ENCODE measurements around the gene FBLN1.

DNA sequence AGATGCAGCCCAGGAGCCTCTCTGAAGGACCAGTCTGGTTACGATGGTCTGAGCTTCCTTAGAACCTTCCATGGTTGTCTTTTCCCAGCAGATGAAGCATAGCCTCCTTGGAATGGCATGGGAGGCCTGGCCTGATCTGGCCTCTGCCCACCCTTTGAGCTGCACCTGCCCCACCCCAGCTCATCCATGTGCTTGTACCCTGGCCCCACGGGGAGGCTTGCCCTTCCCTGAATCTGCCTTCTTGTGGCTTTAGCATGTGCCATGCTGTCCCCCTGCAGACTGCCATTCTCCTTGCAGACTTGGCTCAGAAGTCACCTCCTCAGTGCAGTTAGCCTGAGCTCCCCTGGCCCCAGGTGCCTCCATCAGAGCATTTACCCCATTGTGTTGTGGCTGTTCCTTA, 62.5 kb downstream of the FBLN1 start:
- TF ChIP-seq, protein P1, sequence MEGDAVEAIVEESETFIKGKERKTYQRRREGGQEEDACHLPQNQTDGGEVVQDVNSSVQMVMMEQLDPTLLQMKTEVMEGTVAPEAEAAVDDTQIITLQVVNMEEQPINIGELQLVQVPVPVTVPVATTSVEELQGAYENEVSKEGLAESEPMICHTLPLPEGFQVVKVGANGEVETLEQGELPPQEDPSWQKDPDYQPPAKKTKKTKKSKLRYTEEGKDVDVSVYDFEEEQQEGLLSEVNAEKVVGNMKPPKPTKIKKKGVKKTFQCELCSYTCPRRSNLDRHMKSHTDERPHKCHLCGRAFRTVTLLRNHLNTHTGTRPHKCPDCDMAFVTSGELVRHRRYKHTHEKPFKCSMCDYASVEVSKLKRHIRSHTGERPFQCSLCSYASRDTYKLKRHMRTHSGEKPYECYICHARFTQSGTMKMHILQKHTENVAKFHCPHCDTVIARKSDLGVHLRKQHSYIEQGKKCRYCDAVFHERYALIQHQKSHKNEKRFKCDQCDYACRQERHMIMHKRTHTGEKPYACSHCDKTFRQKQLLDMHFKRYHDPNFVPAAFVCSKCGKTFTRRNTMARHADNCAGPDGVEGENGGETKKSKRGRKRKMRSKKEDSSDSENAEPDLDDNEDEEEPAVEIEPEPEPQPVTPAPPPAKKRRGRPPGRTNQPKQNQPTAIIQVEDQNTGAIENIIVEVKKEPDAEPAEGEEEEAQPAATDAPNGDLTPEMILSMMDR (IDR thresholded peaks at IDR 0.05; ENCODE audit: insufficient read depth, low read length, poor library complexity, severe bottlenecking): no peak
- TF ChIP-seq EZH2phosphoT487 (conservative IDR thresholded peaks at IDR 0.05; ENCODE audit: low read length): no peak
